Stimulated activated CD8-positive, alpha-beta memory T cell treated with anti-CD3 and anti-CD28 coated beads, Interleukin-2, amount 100 ng/mL, for 1 hour (primary cell): ENCODE results near the gene PRAME.
"Not testable (repeated sequence)": the region's sequence is repeated elsewhere in the genome, so short reads cannot be mapped to it uniquely, and the experiment has no call there.

Experiments used
- DNase-seq, 2 donors: peaks; one replicate each; pipeline ENCODE4 v3.0.0-alpha.2; 2020; ENCODE audit warnings: low read depth in 2 of 2

The PRAME gene

GRCh38 chr22:22520667-22521602 lies 38.1 kb downstream of the PRAME start:
- DNase-seq: no peak

- DNase-seq: no peak
These were observed 38.9 kb downstream of the PRAME start, which contains the start of gene ZNF280A for GRCh38 chr22:22520020-22520656. TSS of gene ZNF280A (minus strand) at chr22:22520270. CDS start at chr22:22515630, 4,640 bp downstream.

GRCh38 chr22:22519591-22519990 lies 39.5 kb downstream of the PRAME start:
- DNase-seq: no peak

- DNase-seq: no peak
These were observed 42.1 kb downstream of the PRAME start for GRCh38 chr22:22516992-22517391.

GRCh38 chr22:22515890-22516289 lies 43.2 kb downstream of the PRAME start:
- DNase-seq: no peak

GRCh38 chr22:22514431-22514830 lies 44.6 kb downstream of the PRAME start:
- DNase-seq: not testable (repeated sequence)

- no peak for DNase-seq
These were observed 45.4 kb downstream of the PRAME start for GRCh38 chr22:22513619-22514018.

- DNase-seq: no peak
These were observed 46.1 kb downstream of the PRAME start for GRCh38 chr22:22512951-22513350.

GRCh38 chr22:22510833-22511232 lies 48.2 kb downstream of the PRAME start:
- not testable (repeated sequence) for DNase-seq

- DNase-seq: not testable (repeated sequence)
These were observed 49.2 kb downstream of the PRAME start for GRCh38 chr22:22509912-22510311.

GRCh38 chr22:22508274-22509176 lies 50.5 kb downstream of the PRAME start, which contains the start of gene ZNF280B:
TSS of gene ZNF280B (minus strand) at chr22:22508742. CDS start at chr22:22489398, 19,344 bp downstream.
- peak; percentile 59 to 62 for DNase-seq

GRCh38 chr22:22507743-22508273 lies 51.3 kb downstream of the PRAME start:
- no peak for DNase-seq

- DNase-seq: no peak
These were observed 52.3 kb downstream of the PRAME start for GRCh38 chr22:22506736-22507135.

GRCh38 chr22:22498267-22498666 lies 60.8 kb downstream of the PRAME start:
- no peak for DNase-seq
